ENCODE measurements around the gene LRRC2.

The LRRC2 gene

GRCh38 chr3:46468753-46469600 lies 97.1 kb downstream of the LRRC2 start:
- no peak overlapping the region for H3K4me3 ChIP-seq (ENCODE audit: low read length)
- no peak for DNase-seq (ENCODE audit: low read depth, low spot score)

DNA sequence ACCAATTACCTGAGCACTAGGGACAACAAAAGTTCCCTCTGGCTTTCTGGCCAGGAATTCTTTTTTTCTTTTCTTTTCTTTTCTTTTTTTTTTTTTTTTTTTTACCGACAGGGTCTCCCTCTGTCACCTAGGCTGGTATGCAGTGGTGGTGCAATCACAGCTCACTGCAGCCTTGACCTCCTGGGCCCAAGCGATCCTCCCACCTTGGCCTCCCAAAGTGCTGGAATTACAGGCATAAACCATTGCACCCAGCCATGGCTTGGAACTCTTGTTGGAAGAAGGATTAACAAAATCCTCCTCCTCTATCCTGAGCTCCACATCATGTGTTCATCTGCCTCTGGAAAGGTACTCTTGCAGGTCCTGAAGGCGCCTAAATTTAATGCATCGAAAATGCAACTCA lies 98.5 kb downstream of the LRRC2 start:
- no peak for DNase-seq (ENCODE audit: low read depth, low spot score)

DNA sequence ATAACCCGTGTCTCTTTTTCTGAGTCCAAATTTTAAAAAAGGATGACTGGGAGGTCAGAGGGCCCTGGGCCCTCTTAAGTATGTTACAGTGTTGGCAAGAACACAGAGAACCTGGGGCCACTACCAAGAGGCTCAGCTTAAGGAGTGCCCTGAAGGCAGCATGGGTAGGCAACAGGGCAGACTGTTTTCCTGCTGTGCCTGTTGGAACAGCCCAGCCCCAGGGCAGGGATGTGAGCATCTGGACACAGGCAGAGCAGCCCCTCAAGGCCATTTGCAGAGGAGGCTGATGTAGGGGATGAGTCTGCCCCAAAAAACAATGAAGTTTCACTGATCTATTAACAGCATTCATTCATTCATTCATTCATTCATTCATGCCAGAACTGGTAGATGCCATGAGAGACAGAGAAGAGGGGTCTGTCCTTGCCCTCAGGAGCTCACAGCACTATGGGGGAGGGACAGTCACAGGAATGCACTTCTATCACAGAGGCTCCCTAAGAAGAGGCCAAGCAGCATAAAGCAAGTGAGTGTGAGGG lies 99.2 kb downstream of the LRRC2 start:
- no peak overlapping the region for H3K4me3 ChIP-seq (ENCODE audit: low read length)
- DNase-seq (ENCODE audit: low read depth, low spot score), result no peak

More for the DNA sequence above, 98.5 kb downstream of the LRRC2 start:
- H3K4me3 ChIP-seq (ENCODE audit: low read length), result no peak overlapping the region

DNA sequence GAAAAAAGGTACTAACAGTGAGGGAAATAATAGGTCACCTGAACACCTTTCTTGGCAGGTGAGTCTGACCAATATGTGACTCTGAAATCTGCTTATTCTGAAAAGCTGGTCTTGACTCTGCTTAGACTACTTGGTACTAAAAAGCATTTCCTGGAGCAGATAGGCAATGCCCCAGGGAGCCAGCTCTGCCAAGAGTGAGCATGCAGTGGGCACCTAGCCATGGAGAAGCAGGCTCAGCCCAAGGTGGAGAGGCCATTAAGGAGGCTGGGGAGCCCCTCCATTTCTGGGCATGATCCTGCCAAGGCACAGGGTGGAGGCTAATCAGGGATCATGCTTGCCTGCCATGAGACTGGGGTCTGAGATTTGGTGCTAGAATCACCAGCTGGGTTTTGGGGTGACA lies 99.8 kb downstream of the LRRC2 start:
- no peak for DNase-seq (ENCODE audit: low read depth, low spot score)
- H3K4me3 ChIP-seq (ENCODE audit: low read length), result no peak overlapping the region
